HL-60 (cell line): ENCODE measurements around the gene PRRT1.
"Not testable (repeated sequence)": the region's sequence is repeated elsewhere in the genome, so short reads cannot be mapped to it uniquely, and the experiment has no call there.

ENCODE experiments used
- DNase-seq, 2 experiments: peaks; one replicate each; pipeline ENCODE4 v3.0.0-alpha.2; 2010 to 2020; ENCODE audit warnings: low read depth in 1 of 2, low spot score in 1 of 2
- H3K27ac ChIP-seq: fragments of 250-450 bp; sonication (Bioruptor Pico); replicated peaks from 2 replicates; pipeline ENCODE4 v1.5.1; 2020; ENCODE audit warnings: mild to moderate bottlenecking, moderate library complexity
- H3K27me3 ChIP-seq: fragments of 250-450 bp; sonication (Bioruptor Pico); 2 replicates; pipeline ENCODE4 v1.5.1; 2021; ENCODE audit warnings: mild to moderate bottlenecking, moderate library complexity; ENCODE audit not compliant: insufficient read depth, poor library complexity, severe bottlenecking
- H3K4me3 ChIP-seq: replicated peaks from 2 replicates; pipeline ENCODE4 v1.5.1; 2011; ENCODE audit warnings: mild to moderate bottlenecking, control low read depth, low read length; ENCODE audit not compliant: insufficient read depth
- CTCF ChIP-seq: IDR thresholded peaks from one replicate; pipeline ENCODE4 v1.5.1; 2011; ENCODE audit warnings: low read length, control low read depth, inconsistent platforms; ENCODE audit not compliant: insufficient read depth
- GABPA ChIP-seq: IDR thresholded peaks from 2 replicates; pipeline ENCODE4 v1.6.1; 2012; ENCODE audit warnings: low read depth
- POLR2AphosphoS5 ChIP-seq: IDR thresholded peaks from 2 replicates; pipeline ENCODE4 v1.6.1; 2012; ENCODE audit warnings: low read depth
- REST ChIP-seq: IDR thresholded peaks from 2 replicates; pipeline ENCODE4 v1.6.1; 2012; ENCODE audit warnings: low read depth; ENCODE audit not compliant: insufficient replicate concordance
- SPI1 ChIP-seq: IDR thresholded peaks from 2 replicates; pipeline ENCODE4 v1.6.1; 2012; ENCODE audit warnings: low read depth, mild to moderate bottlenecking, borderline replicate concordance

The PRRT1 gene

GRCh38 chr6:32147401-32148132 is 4.2 kb downstream of the PRRT1 start:
- DNase-seq, result no peak
- H3K4me3 ChIP-seq, result no peak overlapping the region
- no peak overlapping the region for H3K27ac ChIP-seq

GRCh38 chr6:32146687-32147086 is 5.1 kb downstream of the PRRT1 start:
- Histone ChIP-seq H3K27ac (no peak overlapping the region), H3K4me3 (no peak overlapping the region), H3K27me3 (peaks cover 29% of the 10 kb centered on the region)
- TF ChIP-seq POLR2AphosphoS5 (no peak), REST (no peak), CTCF (no peak), GABPA (no peak), SPI1 (no peak)
- no peak for DNase-seq

More at GRCh38 chr6:32147401-32148132, 4.2 kb downstream of the PRRT1 start:
- TF ChIP-seq GABPA (no peak), REST (no peak), CTCF (no peak), POLR2AphosphoS5 (no peak), SPI1 (no peak)
- H3K27me3 ChIP-seq, result peaks cover 29% of the 10 kb centered on the region

- TF ChIP-seq GABPA, result no peak
- no peak for TF ChIP-seq POLR2AphosphoS5
- no peak for TF ChIP-seq SPI1
- no peak for TF ChIP-seq REST
- no peak for TF ChIP-seq CTCF
- peaks cover 29% of the 10 kb centered on the region for H3K27me3 ChIP-seq
- H3K27ac ChIP-seq, result no peak overlapping the region
- no peak overlapping the region for H3K4me3 ChIP-seq
- DNase-seq, result no peak
Observed at GRCh38 chr6:32146287-32146686, 5.5 kb downstream of the PRRT1 start.

GRCh38 chr6:32144238-32144637 is 7.5 kb downstream of the PRRT1 start:
- not testable (repeated sequence) for H3K27ac ChIP-seq, DNase-seq, H3K4me3 ChIP-seq
- H3K27me3 ChIP-seq, result peaks cover 19% of the 10 kb centered on the region
